HK-2 (cell line): Measurements from ENCODE around the gene IL32.

Experiments used
- DNase-seq: peaks from one replicate; pipeline ENCODE4 v3.0.0-alpha.2; 2018; ENCODE audit not compliant: unreplicated experiment

Gene IL32

DNA sequence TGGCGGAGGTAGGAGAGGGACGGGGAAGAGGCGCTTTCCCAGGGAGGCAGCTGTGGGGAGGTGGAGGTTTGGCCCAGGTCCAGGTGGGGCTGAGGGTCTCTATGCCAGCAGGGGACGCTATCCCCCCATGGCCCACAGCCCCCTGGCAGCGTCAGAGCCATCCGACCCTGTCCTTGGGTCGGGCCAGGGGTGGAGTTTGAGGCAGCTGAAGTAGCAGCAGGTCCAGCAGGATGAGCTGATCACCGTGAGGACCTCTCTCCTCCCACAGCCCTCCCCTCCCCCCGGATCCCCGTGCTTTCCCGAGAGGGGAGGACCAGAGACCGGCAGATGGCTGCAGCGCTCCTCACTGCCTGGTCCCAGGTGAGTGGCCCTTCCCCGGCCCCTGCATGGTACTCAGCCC, 50.1 kb downstream of the IL32 start:
- DNase-seq = no peak

DNA sequence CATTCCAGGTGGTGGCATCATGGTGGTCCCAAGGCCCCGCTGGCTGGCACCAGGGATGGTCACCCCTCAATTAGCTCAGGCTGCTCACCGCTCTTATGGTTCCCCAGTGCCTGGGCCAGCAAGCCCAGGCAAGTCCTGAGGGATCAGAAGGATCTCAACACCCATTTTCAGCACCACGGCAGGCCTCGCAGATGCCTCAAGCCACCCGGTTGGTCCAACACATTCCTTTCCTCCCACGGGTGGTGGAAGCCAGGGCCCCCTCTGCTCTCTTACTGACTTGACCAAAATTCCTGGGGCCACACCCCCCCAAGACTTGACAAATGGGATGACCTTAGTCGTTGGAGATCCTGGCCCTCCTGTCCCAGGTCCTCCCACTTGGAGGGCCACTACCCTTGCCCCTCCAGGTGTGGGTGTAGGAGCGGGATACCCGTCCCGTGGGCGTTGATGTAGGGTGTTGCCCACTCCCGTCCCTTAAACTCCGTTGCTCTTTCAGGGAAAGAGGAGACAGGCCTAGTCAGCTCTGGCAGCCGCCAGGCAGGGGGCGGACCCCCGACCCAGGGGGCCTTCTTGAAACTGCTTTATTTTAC, 52.9 kb downstream of the IL32 start:
- no peak for DNase-seq

DNA sequence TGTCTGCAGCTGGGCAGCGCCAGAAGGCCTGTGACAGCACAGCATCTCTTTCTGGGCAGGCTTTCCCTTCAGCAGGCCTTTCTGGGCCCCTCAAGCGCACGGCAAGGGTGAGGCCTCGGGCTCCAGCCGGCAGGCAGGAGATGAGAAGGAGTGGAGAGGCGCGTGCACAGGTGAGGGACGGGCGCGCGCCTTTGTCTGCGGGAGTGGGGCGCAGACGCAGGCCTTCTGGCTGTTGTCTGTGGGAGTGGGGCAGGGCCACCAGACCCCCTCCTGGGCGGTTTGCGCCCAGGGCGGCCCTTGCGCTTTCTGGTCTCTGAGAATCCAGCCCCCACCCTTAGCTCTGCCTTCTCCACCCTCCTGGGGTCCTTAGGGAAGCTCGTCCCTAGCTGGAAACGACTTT, 53.4 kb downstream of the IL32 start:
- no peak for DNase-seq
